Body of pancreas (tissue), 4 donors: ENCODE data around the gene MAFF. TPM values are rescaled to one million over a fixed set of nuclear protein-coding genes. Genes with fewer than 3 reads are reported as not detected.
A peak's percentile ranks its signal among the peaks of the same experiment; 100 is the strongest.

Source experiments
- ATAC-seq: fragments of 150-250 bp; one replicate; pipeline ENCODE4 v1.9.1; 2016
- DNase-seq, 4 donors: peaks; one replicate each; pipeline ENCODE4 v3.0.0-alpha.2; 2019
- H3K27ac ChIP-seq, 4 donors: fragments of 200-600 bp; sonication (generic); 1 replicate in 3 of 4; 2 replicates in 1 of 4; pipeline versions ENCODE4 v1.5.1 to v1.6.1; 2016 to 2019; ENCODE audit warnings: mild to moderate bottlenecking in 1 of 4, mixed read lengths in 1 of 4, moderate library complexity in 1 of 4
- H3K27me3 ChIP-seq, 2 donors: fragments of 200-600 bp; sonication (generic); one replicate each; pipeline ENCODE4 v1.6.0; 2016; ENCODE audit warnings: mild to moderate bottlenecking in 1 of 2
- H3K36me3 ChIP-seq, 2 donors: fragments of 200-600 bp; sonication (generic); replicated peaks in 1 of 2; 2 replicates each; pipeline ENCODE4 v1.5.1; 2016; ENCODE audit warnings: low read depth in 2 of 2; ENCODE audit not compliant: insufficient read depth in 1 of 2
- H3K4me1 ChIP-seq: fragments of 200-600 bp; sonication (generic); one replicate; pipeline ENCODE4 v1.6.0; 2016
- H3K4me3 ChIP-seq, 2 donors: fragments of 200-600 bp; sonication (generic); 1 replicate in 1 of 2; 2 replicates in 1 of 2; pipeline ENCODE4 v1.5.1; 2016 to 2019
- H3K9me3 ChIP-seq, 3 donors: fragments of 200-600 bp; sonication (generic); 1 replicate in 2 of 3; 2 replicates in 1 of 3; pipeline ENCODE4 v1.5.1; 2016
- CTCF ChIP-seq, 7 experiments: fragments of 450-650 bp in 4 of 7; fragments of 200-600 bp in 3 of 7; sonication (generic) in 3 of 7; IDR thresholded peaks; one replicate each; pipeline ENCODE4 v1.5.1; 2016 to 2019; ENCODE audit warnings: antibody characterized with exemption in 7 of 7
- POLR2A ChIP-seq, 3 donors: fragments of 450-650 bp; IDR thresholded peaks; one replicate each; pipeline ENCODE4 v1.6.1; 2016; ENCODE audit warnings: antibody characterized with exemption in 3 of 3, mild to moderate bottlenecking in 2 of 3
- WGBS, 2 donors: methylation state at CpG; one replicate each; pipeline ENCODE4 v1.1.5; 2017; 5-methylcytosine and 5-hydroxymethylcytosine counted together
- intact Hi-C: fragments of 100-400 bp; cut with DNase I; formaldehyde crosslinking; loops from one replicate; pipeline ENCODE4 v1.15.1; 2023
- total RNA-seq, 2 donors: library from RNA; depleted of rRNA; stranded (reverse); fragments of >200 nt; gene quantifications; one replicate each; pipeline ENCODE4 v1.1.0, GENCODE V29; 2016

Gene MAFF
- total RNA-seq, 2 donors from 2014 or later: 16.9 to 35.6 TPM

GRCh38 chr22:38214302-38215056 lies 12.7 kb downstream of the MAFF start:
- no peaks in the 10 kb centered on the region for H3K9me3 ChIP-seq
- no peaks in the 10 kb centered on the region for H3K27me3 ChIP-seq
- ATAC-seq: peak; percentile 15
- 29 to 46% methylated on average over 51 to 68 of the region's 81 CpGs for WGBS, 2 donors
- H3K27ac ChIP-seq: peak overlapping the region in 2 of 4 donors; percentile 10 to 67
- H3K36me3 ChIP-seq: no peaks in the 10 kb centered on the region
- intact Hi-C loops: no loop called here
- H3K4me3 ChIP-seq: no peak overlapping the region
- H3K4me1 ChIP-seq: peaks cover 28% of the 10 kb centered on the region
- TF ChIP-seq CTCF (IDR thresholded peaks at IDR 0.05) (peak in 3 of 7 experiments; percentile 8 to 34 (median 14)), POLR2A (IDR thresholded peaks at IDR 0.05) (no peak)
- DNase-seq: peak; percentile 55 to 74 (median 64)

GRCh38 chr22:38215156-38216038 lies 13.6 kb downstream of the MAFF start:
- 63 to 76% methylated on average over 8 to 11 of the region's 11 CpGs for WGBS, 2 donors

GRCh38 chr22:38218661-38219622 lies 17.1 kb downstream of the MAFF start:
- H3K27ac ChIP-seq: peak overlapping the region; percentile 66 to 88 (median 84)
- DNase-seq (peak; percentile 81 to 92 (median 88)), ATAC-seq (peak; percentile 84)
- no peaks in the 10 kb centered on the region for H3K36me3 ChIP-seq
- H3K27me3 ChIP-seq: no peaks in the 10 kb centered on the region
- TF ChIP-seq POLR2A (IDR thresholded peaks at IDR 0.05) (peak in 2 of 3 donors; percentile 46 to 56), CTCF (IDR thresholded peaks at IDR 0.05) (no peak)
- WGBS, 2 donors: 61 to 63% methylated on average over 13 to 24 of the region's 25 CpGs
- H3K4me1 ChIP-seq: peaks cover 27% of the 10 kb centered on the region
- intact Hi-C loops: no loop called here
- no peak overlapping the region for H3K4me3 ChIP-seq
- H3K9me3 ChIP-seq: no peaks in the 10 kb centered on the region

More at GRCh38 chr22:38215156-38216038, 13.6 kb downstream of the MAFF start:
- intact Hi-C loops: no loop called here
- DNase-seq: no peak
- no peak for TF ChIP-seq CTCF (IDR thresholded peaks at IDR 0.05)
- no peak for TF ChIP-seq POLR2A (IDR thresholded peaks at IDR 0.05)
- no peaks in the 10 kb centered on the region for H3K36me3 ChIP-seq
- no peaks in the 10 kb centered on the region for H3K9me3 ChIP-seq
- peaks cover 30% of the 10 kb centered on the region for H3K4me1 ChIP-seq
- no peaks in the 10 kb centered on the region for H3K27me3 ChIP-seq
- ATAC-seq: no peak
- peak overlapping the region in 1 of 4 donors; percentile 25 for H3K27ac ChIP-seq
- H3K4me3 ChIP-seq: no peak overlapping the region

DNA sequence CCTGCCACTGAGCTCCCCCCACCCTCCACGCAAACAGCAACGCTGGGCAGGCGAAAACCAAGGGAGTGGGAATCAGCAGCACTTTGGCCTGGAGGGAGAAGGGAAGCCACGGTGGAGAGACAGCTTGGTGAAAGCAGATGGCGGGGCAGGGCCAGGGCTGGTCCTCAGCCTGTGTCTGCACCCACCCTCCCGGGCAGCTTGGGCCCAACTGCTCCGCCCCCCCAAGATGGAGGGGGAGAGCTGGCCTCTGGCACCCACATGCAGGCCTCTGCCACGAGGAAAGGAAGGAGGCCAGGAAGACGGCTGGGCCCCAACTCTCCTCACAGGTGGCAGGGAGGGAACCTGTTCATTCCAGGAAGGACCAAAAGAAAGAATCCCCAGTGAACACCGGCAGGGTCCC lies 17.8 kb downstream of the MAFF start:
- DNase-seq (no peak), ATAC-seq (no peak)
- Histone ChIP-seq H3K9me3 (no peaks in the 10 kb centered on the region), H3K27ac (peak overlapping the region; percentile 21 to 88 (median 75)), H3K27me3 (no peaks in the 10 kb centered on the region), H3K4me3 (no peak overlapping the region), H3K36me3 (peaks cover 0 to 2% of the 10 kb centered on the region in 2 donors), H3K4me1 (peaks cover 20% of the 10 kb centered on the region)
- intact Hi-C loops: no loop called here
- TF ChIP-seq CTCF (IDR thresholded peaks at IDR 0.05): no peak
- whole genome bisulfite sequencing, 2 donors: 76 to 84% methylated on average over 8 to 10 of the region's 10 CpGs
